Measurements from ENCODE around the gene RNASEH2C. TPM values are rescaled to one million over a fixed set of nuclear protein-coding genes. Genes with fewer than 3 reads are reported as not detected.
"Not testable (repeated sequence)": the region's sequence is repeated elsewhere in the genome, so short reads cannot be mapped to it uniquely, and the experiment has no call there.

The RNASEH2C gene
- total RNA-seq, 2 experiments from 2014 or later: 25.3 to 25.9 TPM

GRCh38 chr11:65739022-65739421 is 18.4 kb upstream of the RNASEH2C start:
- H3K4me1 Mint-ChIP-seq (ENCODE audit: low read depth): no peaks in the 10 kb centered on the region
- H3K4me3 ChIP-seq (ENCODE audit: low read length): no peak overlapping the region
- intact Hi-C loops (cut with DNase I, micrococcal nuclease): no loop called here
- H3K27ac ChIP-seq (ENCODE audit: low read depth in 1 of 2, low read length in 2 of 2): no peak overlapping the region
- TF ChIP-seq, protein P1, sequence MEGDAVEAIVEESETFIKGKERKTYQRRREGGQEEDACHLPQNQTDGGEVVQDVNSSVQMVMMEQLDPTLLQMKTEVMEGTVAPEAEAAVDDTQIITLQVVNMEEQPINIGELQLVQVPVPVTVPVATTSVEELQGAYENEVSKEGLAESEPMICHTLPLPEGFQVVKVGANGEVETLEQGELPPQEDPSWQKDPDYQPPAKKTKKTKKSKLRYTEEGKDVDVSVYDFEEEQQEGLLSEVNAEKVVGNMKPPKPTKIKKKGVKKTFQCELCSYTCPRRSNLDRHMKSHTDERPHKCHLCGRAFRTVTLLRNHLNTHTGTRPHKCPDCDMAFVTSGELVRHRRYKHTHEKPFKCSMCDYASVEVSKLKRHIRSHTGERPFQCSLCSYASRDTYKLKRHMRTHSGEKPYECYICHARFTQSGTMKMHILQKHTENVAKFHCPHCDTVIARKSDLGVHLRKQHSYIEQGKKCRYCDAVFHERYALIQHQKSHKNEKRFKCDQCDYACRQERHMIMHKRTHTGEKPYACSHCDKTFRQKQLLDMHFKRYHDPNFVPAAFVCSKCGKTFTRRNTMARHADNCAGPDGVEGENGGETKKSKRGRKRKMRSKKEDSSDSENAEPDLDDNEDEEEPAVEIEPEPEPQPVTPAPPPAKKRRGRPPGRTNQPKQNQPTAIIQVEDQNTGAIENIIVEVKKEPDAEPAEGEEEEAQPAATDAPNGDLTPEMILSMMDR (IDR thresholded peaks at IDR 0.05): no peak
- H3K9me3 ChIP-seq (ENCODE audit: control insufficient read depth in 1 of 2, insufficient read depth in 1 of 2, low read length in 2 of 2): no peaks in the 10 kb centered on the region
- H3K27me3 Mint-ChIP-seq: peaks cover 36% of the 10 kb centered on the region
- ATAC-seq (ENCODE audit: poor library complexity) (no peak), DNase-seq (no peak)
- H3K27me3 ChIP-seq (ENCODE audit: control insufficient read depth in 1 of 2, insufficient read depth in 2 of 2, low read length in 2 of 2): peaks cover 3 to 12% of the 10 kb centered on the region in 2 experiments
- no peaks in the 10 kb centered on the region for H3K4me1 ChIP-seq (ENCODE audit: insufficient read depth, low read length)
- POLR2A ChIA-PET: no interaction called here
- H3K27ac Mint-ChIP-seq: no peak overlapping the region
- no peaks in the 10 kb centered on the region for H3K9me3 Mint-ChIP-seq
- no peaks in the 10 kb centered on the region for H3K36me3 Mint-ChIP-seq (ENCODE audit: low read depth)
- H3K4me3 Mint-ChIP-seq: no peak overlapping the region
- no peaks in the 10 kb centered on the region for H3K36me3 ChIP-seq (ENCODE audit: insufficient read depth, low read length)
- CTCF ChIA-PET: interaction anchor here (1.3 kb wide), 1 partner anchor 27 kb away, joined by 6 read pairs; the partner anchor contains the start of gene KAT5

GRCh38 chr11:65736810-65737209 is 16.2 kb upstream of the RNASEH2C start:
- no peaks in the 10 kb centered on the region for H3K36me3 ChIP-seq (ENCODE audit: insufficient read depth, low read length)
- Mint-ChIP-seq H3K36me3 (ENCODE audit: low read depth) (no peaks in the 10 kb centered on the region), H3K4me3 (no peak overlapping the region), H3K27ac (no peak overlapping the region), H3K27me3 (peaks cover 36% of the 10 kb centered on the region), H3K9me3 (no peaks in the 10 kb centered on the region), H3K4me1 (ENCODE audit: low read depth) (no peaks in the 10 kb centered on the region)
- POLR2A ChIA-PET: no interaction called here
- CTCF ChIA-PET: no interaction called here
- DNase-seq (no peak), ATAC-seq (ENCODE audit: poor library complexity) (no peak)
- no peak overlapping the region for H3K4me3 ChIP-seq (ENCODE audit: low read length)
- TF ChIP-seq, protein P1 (IDR thresholded peaks at IDR 0.05): no peak
- no peaks in the 10 kb centered on the region for H3K9me3 ChIP-seq (ENCODE audit: control insufficient read depth in 1 of 2, insufficient read depth in 1 of 2, low read length in 2 of 2)
- H3K27me3 ChIP-seq (ENCODE audit: control insufficient read depth in 1 of 2, insufficient read depth in 2 of 2, low read length in 2 of 2): peaks cover 3 to 16% of the 10 kb centered on the region in 2 experiments
- no peak overlapping the region for H3K27ac ChIP-seq (ENCODE audit: low read depth in 1 of 2, low read length in 2 of 2)
- intact Hi-C loops (cut with DNase I, micrococcal nuclease): no loop called here
- no peaks in the 10 kb centered on the region for H3K4me1 ChIP-seq (ENCODE audit: insufficient read depth, low read length)

GRCh38 chr11:65735111-65735510 is 14.5 kb upstream of the RNASEH2C start:
- POLR2A ChIA-PET; H3K4me1 ChIP-seq (ENCODE audit: insufficient read depth, low read length); H3K27ac Mint-ChIP-seq: not testable (repeated sequence)

DNA sequence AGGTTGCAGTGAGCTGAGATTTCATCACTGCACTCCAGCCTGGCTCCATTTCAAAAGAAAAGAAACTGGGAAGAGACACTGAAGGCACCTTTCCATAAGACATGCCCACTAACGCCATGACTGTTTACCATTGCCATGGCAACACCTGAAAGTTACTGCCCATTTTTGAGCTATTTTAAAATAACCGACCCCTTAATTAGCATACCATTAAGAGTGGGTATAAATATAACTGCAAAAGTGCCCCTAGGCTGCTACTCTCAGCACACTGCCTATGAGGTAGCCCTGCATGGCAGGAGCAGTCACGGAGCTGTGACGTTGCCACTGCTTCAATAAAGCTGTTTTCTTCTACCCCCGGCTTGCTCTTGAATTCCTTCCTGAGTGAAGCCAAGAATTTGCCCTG is 9.9 kb upstream of the RNASEH2C start:
- intact Hi-C loops (cut with DNase I, micrococcal nuclease): no loop called here
- H3K36me3 Mint-ChIP-seq (ENCODE audit: low read depth): no peaks in the 10 kb centered on the region
- peaks cover 4% of the 10 kb centered on the region in 2 experiments for H3K27me3 ChIP-seq (ENCODE audit: control insufficient read depth in 1 of 2, insufficient read depth in 2 of 2, low read length in 2 of 2)
- no peak overlapping the region for H3K4me3 Mint-ChIP-seq
- H3K4me1 ChIP-seq (ENCODE audit: insufficient read depth, low read length): no peaks in the 10 kb centered on the region
- TF ChIP-seq, protein P1 (IDR thresholded peaks at IDR 0.05): no peak
- CTCF ChIA-PET: no interaction called here
- H3K4me3 ChIP-seq (ENCODE audit: low read length): no peak overlapping the region
- H3K27ac Mint-ChIP-seq: no peak overlapping the region
- ATAC-seq (ENCODE audit: poor library complexity): no peak
- H3K9me3 Mint-ChIP-seq: no peaks in the 10 kb centered on the region
- DNase-seq: no peak
- POLR2A ChIA-PET: no interaction called here
- no peaks in the 10 kb centered on the region for H3K9me3 ChIP-seq (ENCODE audit: control insufficient read depth in 1 of 2, insufficient read depth in 1 of 2, low read length in 2 of 2)
- H3K27ac ChIP-seq (ENCODE audit: low read depth in 1 of 2, low read length in 2 of 2): no peak overlapping the region
- no peaks in the 10 kb centered on the region for H3K36me3 ChIP-seq (ENCODE audit: insufficient read depth, low read length)
- H3K27me3 Mint-ChIP-seq: peaks cover 16% of the 10 kb centered on the region
- H3K4me1 Mint-ChIP-seq (ENCODE audit: low read depth): no peaks in the 10 kb centered on the region

More at GRCh38 chr11:65735111-65735510, 14.5 kb upstream of the RNASEH2C start:
- intact Hi-C loops (cut with DNase I, micrococcal nuclease); H3K9me3 ChIP-seq (ENCODE audit: control insufficient read depth in 1 of 2, insufficient read depth in 1 of 2, low read length in 2 of 2); DNase-seq; H3K4me1 Mint-ChIP-seq (ENCODE audit: low read depth); H3K9me3 Mint-ChIP-seq; H3K36me3 Mint-ChIP-seq (ENCODE audit: low read depth); ATAC-seq (ENCODE audit: poor library complexity); H3K36me3 ChIP-seq (ENCODE audit: insufficient read depth, low read length); CTCF ChIA-PET; H3K4me3 ChIP-seq (ENCODE audit: low read length); H3K4me3 Mint-ChIP-seq; H3K27ac ChIP-seq (ENCODE audit: low read depth in 1 of 2, low read length in 2 of 2): not testable (repeated sequence)
- H3K27me3 Mint-ChIP-seq: peaks cover 33% of the 10 kb centered on the region
- H3K27me3 ChIP-seq (ENCODE audit: control insufficient read depth in 1 of 2, insufficient read depth in 2 of 2, low read length in 2 of 2): peaks cover 6 to 13% of the 10 kb centered on the region in 2 experiments

Data from CD4-positive, alpha-beta T cell (primary cell).